ENCODE measurements around the gene EXOC6. TPM values are rescaled to one million over a fixed set of nuclear protein-coding genes. Genes with fewer than 3 reads are reported as not detected.
A peak's percentile ranks its signal among the peaks of the same experiment; 100 is the strongest.

Gene EXOC6
- total and polyA plus RNA-seq, 8 donors = 1.7 to 21.3 (median 4.6) TPM

GRCh38 chr10:92801978-92802872 lies 46.1 kb upstream of the EXOC6 start:
- peaks cover 0 to 12% (median 0%) of the 10 kb centered on the region in 4 donors for H3K4me1 ChIP-seq
- intact Hi-C loops (cut with DNase I; ENCODE audit: low total_unique reads) = no loop called here
- peaks cover 0 to 2% (median 0%) of the 10 kb centered on the region in 4 donors for H3K9me3 ChIP-seq
- 80 to 85% (median 82%) methylated on average over 9 of the region's 9 CpGs for WGBS, 5 donors
- H3K36me3 ChIP-seq = no peaks in the 10 kb centered on the region
- no peak for DNase-seq
- H3K27me3 ChIP-seq = no peaks in the 10 kb centered on the region
- TF ChIP-seq POLR2AphosphoS5 (IDR thresholded peaks at IDR 0.05) (no peak), POLR2A (IDR thresholded peaks at IDR 0.05) (no peak), EP300 (IDR thresholded peaks at IDR 0.05) (no peak), CTCF (IDR thresholded peaks at IDR 0.05) (no peak)
- no peak overlapping the region for H3K27ac ChIP-seq
- no peak overlapping the region for H3K4me3 ChIP-seq

- Histone ChIP-seq H3K36me3 (no peaks in the 10 kb centered on the region), H3K27ac (no peak overlapping the region), H3K9me3 (no peaks in the 10 kb centered on the region), H3K27me3 (peaks cover 0 to 13% (median 0%) of the 10 kb centered on the region in 3 donors), H3K4me1 (peaks cover 0 to 12% (median 0%) of the 10 kb centered on the region in 4 donors), H3K4me3 (no peak overlapping the region)
- intact Hi-C loops (cut with DNase I; ENCODE audit: low total_unique reads) = no loop called here
- no peak for TF ChIP-seq CTCF (IDR thresholded peaks at IDR 0.05)
- TF ChIP-seq EP300 (IDR thresholded peaks at IDR 0.05) = no peak
- TF ChIP-seq POLR2A (IDR thresholded peaks at IDR 0.05) = no peak
- TF ChIP-seq POLR2AphosphoS5 (IDR thresholded peaks at IDR 0.05) = no peak
- peak in 1 of 2 donors; percentile 28 for DNase-seq
- WGBS, 5 donors = 49 to 73% (median 60%) methylated on average over 3 of the region's 3 CpGs
These were observed 38.5 kb upstream of the EXOC6 start for GRCh38 chr10:92809840-92810239.

- Histone ChIP-seq H3K36me3 (no peaks in the 10 kb centered on the region), H3K27me3 (peaks cover 0 to 16% (median 0%) of the 10 kb centered on the region in 3 donors), H3K4me3 (no peak overlapping the region), H3K27ac (no peak overlapping the region), H3K9me3 (no peaks in the 10 kb centered on the region), H3K4me1 (peaks cover 0 to 12% (median 0%) of the 10 kb centered on the region in 4 donors)
- intact Hi-C loops (cut with DNase I; ENCODE audit: low total_unique reads) = no loop called here
- 25 to 48% (median 33%) methylated on average over 4 of the region's 4 CpGs for WGBS, 5 donors
- DNase-seq = no peak
- TF ChIP-seq POLR2AphosphoS5 (IDR thresholded peaks at IDR 0.05) = no peak
- TF ChIP-seq POLR2A (IDR thresholded peaks at IDR 0.05) = no peak
- TF ChIP-seq EP300 (IDR thresholded peaks at IDR 0.05) = no peak
- TF ChIP-seq CTCF (IDR thresholded peaks at IDR 0.05) = no peak
These were observed 37.3 kb upstream of the EXOC6 start for GRCh38 chr10:92810934-92811532.

- intact Hi-C loops (cut with DNase I; ENCODE audit: low total_unique reads) = no loop called here
- no peak for TF ChIP-seq EP300 (IDR thresholded peaks at IDR 0.05)
- Histone ChIP-seq H3K4me1 (peaks cover 0 to 12% (median 0%) of the 10 kb centered on the region in 4 donors), H3K27me3 (peaks cover 0 to 16% (median 0%) of the 10 kb centered on the region in 3 donors), H3K36me3 (no peaks in the 10 kb centered on the region), H3K4me3 (no peak overlapping the region), H3K27ac (no peak overlapping the region), H3K9me3 (no peaks in the 10 kb centered on the region)
- WGBS, 5 donors = 80 to 87% (median 82%) methylated on average over 1 of the region's 1 CpG
- DNase-seq = peak in 1 of 2 donors; percentile 28
These were observed 36.3 kb upstream of the EXOC6 start for GRCh38 chr10:92811986-92812385.
